Measurements from ENCODE around the gene EMB.
"Not testable (repeated sequence)": the region's sequence is repeated elsewhere in the genome, so short reads cannot be mapped to it uniquely, and the experiment has no call there.

EMB gene

DNA sequence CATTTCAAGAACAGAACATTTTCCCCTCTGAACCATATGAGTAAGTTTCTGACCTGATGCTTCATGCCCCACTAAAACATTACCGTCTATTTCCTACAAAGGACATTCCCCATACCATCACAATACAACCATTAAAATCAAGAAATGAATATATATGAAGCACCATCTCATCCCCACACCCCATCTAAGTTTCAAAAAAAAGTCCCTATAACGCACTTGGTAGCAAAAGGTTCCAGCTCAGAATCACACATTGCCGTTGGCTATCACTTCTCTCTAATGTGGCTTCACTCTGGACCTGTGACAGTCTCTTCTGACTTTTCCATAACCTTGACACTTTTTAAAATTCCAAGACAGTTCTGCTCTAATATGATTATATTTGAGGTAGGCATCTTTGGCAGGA is 5.9 kb downstream of the EMB start:
- TF ChIP-seq, protein P1, sequence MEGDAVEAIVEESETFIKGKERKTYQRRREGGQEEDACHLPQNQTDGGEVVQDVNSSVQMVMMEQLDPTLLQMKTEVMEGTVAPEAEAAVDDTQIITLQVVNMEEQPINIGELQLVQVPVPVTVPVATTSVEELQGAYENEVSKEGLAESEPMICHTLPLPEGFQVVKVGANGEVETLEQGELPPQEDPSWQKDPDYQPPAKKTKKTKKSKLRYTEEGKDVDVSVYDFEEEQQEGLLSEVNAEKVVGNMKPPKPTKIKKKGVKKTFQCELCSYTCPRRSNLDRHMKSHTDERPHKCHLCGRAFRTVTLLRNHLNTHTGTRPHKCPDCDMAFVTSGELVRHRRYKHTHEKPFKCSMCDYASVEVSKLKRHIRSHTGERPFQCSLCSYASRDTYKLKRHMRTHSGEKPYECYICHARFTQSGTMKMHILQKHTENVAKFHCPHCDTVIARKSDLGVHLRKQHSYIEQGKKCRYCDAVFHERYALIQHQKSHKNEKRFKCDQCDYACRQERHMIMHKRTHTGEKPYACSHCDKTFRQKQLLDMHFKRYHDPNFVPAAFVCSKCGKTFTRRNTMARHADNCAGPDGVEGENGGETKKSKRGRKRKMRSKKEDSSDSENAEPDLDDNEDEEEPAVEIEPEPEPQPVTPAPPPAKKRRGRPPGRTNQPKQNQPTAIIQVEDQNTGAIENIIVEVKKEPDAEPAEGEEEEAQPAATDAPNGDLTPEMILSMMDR (IDR thresholded peaks at IDR 0.05; ENCODE audit: low read length, missing control alignments), result no peak
- no peak for DNase-seq (ENCODE audit: low read depth)
- H3K4me3 ChIP-seq (replicated peaks; ENCODE audit: low read depth, low read length), result no peak overlapping the region

DNA sequence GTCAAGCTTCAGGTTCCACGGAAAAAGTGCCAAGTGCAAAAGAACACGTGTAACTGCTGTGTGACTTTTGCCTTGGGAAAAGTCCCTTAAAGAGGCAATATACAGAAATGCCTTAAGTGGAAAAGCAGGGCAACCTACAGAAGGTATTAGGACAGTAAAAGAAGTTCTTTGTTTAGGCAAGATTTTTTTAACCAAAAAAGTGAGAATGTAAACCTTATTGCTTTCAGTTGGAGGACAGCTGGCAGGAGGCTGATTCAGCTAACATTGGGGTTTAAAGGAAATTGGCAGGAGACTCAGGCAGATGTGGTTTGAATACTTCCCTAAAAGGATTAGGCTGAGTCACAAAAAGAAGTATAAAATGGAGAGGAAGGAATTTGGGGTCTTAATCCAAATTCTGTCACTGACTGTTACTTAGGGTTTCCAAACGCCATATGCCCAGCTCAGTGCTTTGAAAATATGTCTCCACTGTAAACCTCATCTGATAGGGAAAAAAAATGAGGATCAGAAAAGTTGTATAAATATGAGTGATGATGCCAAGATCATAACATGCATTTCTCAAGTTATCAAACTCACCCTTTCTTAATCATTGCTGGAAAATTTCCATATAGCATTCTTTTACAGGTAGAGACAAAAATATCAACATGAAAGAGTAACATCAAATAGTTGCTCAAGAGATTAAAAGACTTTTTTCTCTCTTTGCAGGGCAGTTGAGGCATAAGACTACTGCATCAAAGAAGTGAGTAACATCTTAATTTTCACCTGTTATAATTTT is 9.8 kb downstream of the EMB start:
- DNase-seq (ENCODE audit: low read depth); H3K4me3 ChIP-seq (replicated peaks; ENCODE audit: low read depth, low read length): not testable (repeated sequence)

DNA sequence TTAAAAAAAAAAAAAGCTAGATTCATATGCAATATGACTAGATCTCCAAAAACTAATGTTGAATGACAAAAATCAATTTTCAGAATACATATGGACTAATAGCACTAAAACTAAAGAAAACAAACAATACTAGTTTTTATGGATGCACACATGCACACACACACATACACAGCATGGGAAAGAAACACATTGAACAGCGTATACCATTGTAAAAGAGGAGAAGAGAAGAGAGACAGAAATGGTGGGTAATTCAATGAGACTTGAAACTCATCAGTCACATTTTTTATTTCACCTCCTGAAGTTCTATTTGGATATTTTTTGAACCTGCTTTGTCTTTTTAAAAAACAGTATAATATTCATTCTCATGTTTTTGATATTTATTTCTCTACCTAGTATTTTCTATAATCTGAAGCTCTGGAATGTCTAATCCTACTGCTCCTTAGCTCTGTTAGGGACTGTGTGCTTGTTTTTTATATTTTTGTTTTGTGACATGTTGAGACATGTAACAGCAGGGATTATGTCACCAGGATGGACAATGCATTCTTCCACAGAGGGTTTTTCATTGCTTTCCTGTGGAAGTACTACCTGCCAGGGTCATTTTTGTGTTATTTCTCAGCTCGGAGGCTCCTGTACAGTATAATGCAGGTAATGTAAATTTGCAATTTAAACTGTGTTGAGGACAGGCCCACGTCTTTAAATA is 17.8 kb downstream of the EMB start:
- not testable (repeated sequence) for DNase-seq (ENCODE audit: low read depth); H3K4me3 ChIP-seq (replicated peaks; ENCODE audit: low read depth, low read length)

DNA sequence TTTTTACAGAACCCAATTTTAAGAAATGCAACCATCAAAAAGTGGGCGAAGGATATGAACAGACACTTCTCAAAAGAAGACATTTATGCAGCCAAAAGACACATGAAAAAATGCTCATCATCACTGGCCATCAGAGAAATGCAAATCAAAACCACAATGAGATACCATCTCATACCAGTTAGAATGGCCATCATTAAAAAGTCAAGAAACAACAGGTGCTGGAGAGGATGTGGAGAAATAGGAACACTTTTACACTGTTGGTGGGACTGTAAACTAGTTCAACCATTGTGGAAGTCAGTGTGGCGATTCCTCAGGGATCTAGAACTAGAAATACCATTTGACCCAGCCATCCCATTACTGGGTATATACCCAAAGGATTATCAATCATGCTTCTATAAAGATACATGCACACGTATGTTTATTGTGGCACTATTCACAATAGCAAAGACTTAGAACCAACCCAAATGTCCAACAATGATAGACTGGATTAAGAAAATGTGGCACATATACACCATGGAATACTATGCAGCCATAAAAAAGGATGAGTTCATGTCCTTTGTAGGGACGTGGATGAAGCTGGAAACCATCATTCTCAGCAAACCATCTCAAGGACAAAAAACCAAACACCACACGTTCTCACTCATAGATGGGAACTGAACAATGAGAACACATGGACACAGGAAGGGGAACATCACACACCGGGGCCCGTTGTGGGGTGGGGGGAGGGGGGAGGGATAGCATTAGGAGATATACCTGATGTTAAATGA is 19.7 kb downstream of the EMB start:
- not testable (repeated sequence) for H3K4me3 ChIP-seq (replicated peaks; ENCODE audit: low read depth, low read length); DNase-seq (ENCODE audit: low read depth)

DNA sequence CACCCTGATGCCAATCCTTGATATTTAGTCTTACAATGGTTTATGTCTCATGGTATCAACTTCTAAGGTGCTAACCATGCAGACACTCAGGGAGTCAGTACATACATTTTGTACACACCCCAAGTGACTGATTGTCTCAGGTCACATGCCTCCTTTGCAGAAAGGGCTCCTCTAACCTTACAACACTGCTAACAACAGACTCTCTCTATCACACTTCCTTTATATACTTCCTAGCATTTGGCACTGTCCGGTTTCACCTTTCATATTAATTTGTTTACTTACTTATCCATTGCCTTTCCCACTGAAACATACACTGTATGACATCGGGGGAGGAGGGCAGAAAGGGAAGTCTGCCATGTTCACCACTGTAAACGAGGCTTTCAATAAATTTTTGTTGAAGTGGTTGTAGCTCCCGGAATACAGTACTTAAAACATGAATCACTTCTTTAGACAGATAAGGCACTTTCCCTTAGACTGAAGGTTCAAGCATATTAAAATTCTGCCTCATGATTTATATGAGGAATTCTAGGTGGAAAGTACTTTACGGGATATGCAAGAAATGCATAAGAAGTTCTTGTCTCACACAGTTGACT is 20.6 kb downstream of the EMB start:
- no peak for DNase-seq (ENCODE audit: low read depth)
- TF ChIP-seq, protein P1 (IDR thresholded peaks at IDR 0.05; ENCODE audit: low read length, missing control alignments), result no peak
- H3K4me3 ChIP-seq (replicated peaks; ENCODE audit: low read depth, low read length), result no peak overlapping the region

DNA sequence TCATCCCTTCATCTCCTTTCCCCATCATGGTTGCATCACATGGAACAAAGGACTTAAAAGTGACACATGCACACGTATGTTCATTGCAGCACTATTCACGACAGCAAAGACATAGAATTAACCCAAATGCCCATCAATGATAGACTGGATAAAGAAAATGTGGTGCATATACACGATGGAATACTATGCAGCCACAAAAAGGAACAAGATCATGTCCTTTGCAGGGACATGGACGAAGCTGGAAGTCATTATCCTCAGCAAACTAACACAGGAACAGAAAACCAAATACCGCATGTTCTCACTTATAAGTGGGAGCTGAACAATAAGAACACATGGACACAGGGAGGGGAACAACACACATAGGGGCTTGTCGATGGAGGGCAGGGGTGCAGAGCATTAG is 21.4 kb downstream of the EMB start:
- DNase-seq (ENCODE audit: low read depth); H3K4me3 ChIP-seq (replicated peaks; ENCODE audit: low read depth, low read length): not testable (repeated sequence)

DNA sequence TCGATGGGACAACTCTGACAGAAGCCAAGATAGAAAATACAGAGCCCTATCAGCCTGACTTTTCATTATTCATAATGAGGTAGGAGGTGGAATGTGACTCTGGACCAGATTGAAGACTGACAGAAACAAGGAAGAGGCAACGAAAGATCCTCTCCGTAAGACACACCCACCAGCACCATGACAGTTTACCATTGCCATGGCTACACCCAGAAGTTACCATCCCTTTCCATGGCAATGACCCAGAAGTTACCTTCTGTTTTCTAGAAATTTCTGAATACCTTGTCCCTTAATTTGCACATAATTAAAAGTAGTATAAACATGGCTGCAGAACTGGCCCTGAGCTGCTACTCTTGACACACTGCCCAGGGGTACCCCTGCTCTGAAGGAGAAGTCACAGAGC is 24.5 kb downstream of the EMB start:
- DNase-seq (ENCODE audit: low read depth); H3K4me3 ChIP-seq (replicated peaks; ENCODE audit: low read depth, low read length): not testable (repeated sequence)

DNA sequence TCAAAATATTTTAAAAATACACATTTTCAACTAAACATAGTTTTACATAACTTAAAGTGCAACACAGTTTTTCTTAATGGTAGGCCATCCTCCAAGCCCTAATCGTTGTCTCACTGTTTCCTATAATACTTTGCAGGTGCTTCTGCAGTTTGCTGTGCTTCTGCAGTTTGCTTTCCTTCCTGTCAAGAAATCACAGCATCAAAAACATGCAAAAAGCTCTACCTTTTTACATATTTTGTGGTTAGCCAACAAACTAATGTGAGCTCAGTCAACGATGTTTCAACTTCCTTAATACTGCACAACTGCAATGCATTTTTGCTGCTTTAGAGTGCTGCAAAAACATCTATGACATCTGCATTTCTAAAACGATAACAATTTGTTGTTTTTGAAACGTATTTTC is 25.2 kb downstream of the EMB start:
- no peak for DNase-seq (ENCODE audit: low read depth)
- H3K4me3 ChIP-seq (replicated peaks; ENCODE audit: low read depth, low read length), result no peak overlapping the region
- TF ChIP-seq, protein P1 (IDR thresholded peaks at IDR 0.05; ENCODE audit: low read length, missing control alignments), result no peak

DNA sequence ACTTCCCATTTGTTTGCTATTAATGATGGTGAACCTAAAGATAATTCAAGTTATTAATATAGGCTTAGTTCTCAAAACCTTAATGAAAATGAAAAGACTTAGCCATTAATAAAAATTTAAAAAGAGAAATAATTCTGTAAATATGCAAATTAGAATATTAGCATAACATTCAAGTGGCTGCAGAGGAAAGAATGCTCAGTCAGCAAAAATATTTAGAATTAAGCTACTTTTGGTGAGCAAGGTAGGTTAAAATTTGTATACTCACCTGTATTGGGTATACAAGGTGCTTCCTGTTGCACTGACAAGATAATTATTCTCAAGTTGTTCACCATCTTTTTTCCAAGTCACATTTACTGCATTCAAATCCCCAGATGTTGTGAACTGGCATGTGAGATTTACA is 30.2 kb downstream of the EMB start:
- H3K4me3 ChIP-seq (replicated peaks; ENCODE audit: low read depth, low read length); DNase-seq (ENCODE audit: low read depth): not testable (repeated sequence)

DNA sequence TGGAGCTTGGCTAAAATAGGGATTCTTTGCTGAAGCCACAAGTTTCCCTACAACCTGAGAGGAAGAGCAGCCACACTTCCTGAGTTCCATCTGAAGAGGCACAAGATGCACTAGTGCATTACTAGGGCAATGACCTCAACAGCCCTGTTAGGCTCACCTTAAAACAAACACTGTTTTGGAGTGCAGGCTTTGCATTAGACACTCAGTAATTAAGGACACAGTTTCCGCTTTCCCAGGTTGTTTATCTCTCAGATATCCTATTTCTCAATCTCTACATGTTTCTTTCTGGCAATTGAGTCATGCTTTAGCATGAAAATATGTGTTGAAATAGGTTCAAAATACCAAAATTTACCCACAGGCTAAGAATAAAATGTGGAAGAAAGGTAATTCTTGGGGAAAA is 34.2 kb downstream of the EMB start:
- TF ChIP-seq, protein P1 (IDR thresholded peaks at IDR 0.05; ENCODE audit: low read length, missing control alignments), result no peak
- peak; percentile 1 for DNase-seq (ENCODE audit: low read depth)

More for the DNA sequence above, 34.2 kb downstream of the EMB start:
- no peak overlapping the region for H3K4me3 ChIP-seq (replicated peaks; ENCODE audit: low read depth, low read length)

All from fibroblast of pulmonary artery (primary cell).